Amygdala (tissue), 56 donors: ENCODE results near the gene COL4A2.

Experiments used
- DNase-seq, 56 donors: peaks; one replicate each; lab custom pipeline; 2025; lab: John Stamatoyannopoulos, UW

Gene COL4A2

GRCh38 chr13:110336108-110336507, 29.0 kb downstream of the COL4A2 start:
- no peak for DNase-seq

GRCh38 chr13:110336681-110337080, 29.6 kb downstream of the COL4A2 start:
- no peak for DNase-seq

GRCh38 chr13:110337247-110337646, 30.2 kb downstream of the COL4A2 start:
- DNase-seq: no peak

- peak in 4 of 56 donors; percentile 4 to 48 (median 38) for DNase-seq
These were observed 31.5 kb downstream of the COL4A2 start for GRCh38 chr13:110338441-110339101.

- DNase-seq: no peak
These were observed 32.2 kb downstream of the COL4A2 start for GRCh38 chr13:110339263-110339662.

GRCh38 chr13:110339975-110340550, 33.0 kb downstream of the COL4A2 start:
- no peak for DNase-seq

GRCh38 chr13:110340812-110341444, 33.8 kb downstream of the COL4A2 start:
- DNase-seq: no peak

- DNase-seq: no peak
These were observed 34.6 kb downstream of the COL4A2 start for GRCh38 chr13:110341445-110342244.

GRCh38 chr13:110342474-110342873, 35.4 kb downstream of the COL4A2 start:
- DNase-seq: no peak

- no peak for DNase-seq
These were observed 36.3 kb downstream of the COL4A2 start for GRCh38 chr13:110343241-110343865.

GRCh38 chr13:110344320-110344719, 37.2 kb downstream of the COL4A2 start:
- DNase-seq: no peak

- DNase-seq: no peak
These were observed 38.2 kb downstream of the COL4A2 start for GRCh38 chr13:110345266-110345665.

GRCh38 chr13:110345701-110346100, 38.6 kb downstream of the COL4A2 start:
- DNase-seq: no peak

- no peak for DNase-seq
These were observed 39.6 kb downstream of the COL4A2 start for GRCh38 chr13:110346661-110347067.

- no peak for DNase-seq
These were observed 40.0 kb downstream of the COL4A2 start for GRCh38 chr13:110347088-110347487.

GRCh38 chr13:110347535-110348308, 40.6 kb downstream of the COL4A2 start:
- DNase-seq: no peak

- no peak for DNase-seq
These were observed 41.4 kb downstream of the COL4A2 start for GRCh38 chr13:110348309-110349105.

- DNase-seq: no peak
These were observed 42.2 kb downstream of the COL4A2 start for GRCh38 chr13:110349239-110349638.

- no peak for DNase-seq
These were observed 43.0 kb downstream of the COL4A2 start for GRCh38 chr13:110350049-110350448.
